H1 (cell line): Measurements from ENCODE around the gene ROBO2.

Experiments used
- ASH2L ChIP-seq: fragments of 200-600, 300-600 bp; sonication (generic); IDR thresholded peaks from one replicate; pipeline ENCODE4 v1.7.1; 2017; ENCODE audit warnings: low read length
- CHD2 ChIP-seq: IDR thresholded peaks from 2 replicates; pipeline ENCODE4 v1.6.1; 2012; ENCODE audit warnings: low read length, improper control_type of control experiment
- EZH2 ChIP-seq: fragments of 200-600 bp; sonication (generic); IDR thresholded peaks from 2 replicates; pipeline ENCODE4 v1.7.1; 2012; ENCODE audit warnings: low read depth, mild to moderate bottlenecking, moderate library complexity, low read length, inconsistent platforms; ENCODE audit not compliant: severe bottlenecking
- NRF1 ChIP-seq: IDR thresholded peaks from 2 replicates; pipeline ENCODE4 v1.6.1; 2011; ENCODE audit warnings: mild to moderate bottlenecking, low read depth, low read length, improper control_type of control experiment
- RAD21 ChIP-seq, 2 experiments: IDR thresholded peaks in 1 of 2; conservative IDR thresholded peaks in 1 of 2; 2 replicates each; pipeline ENCODE4 v1.6.1; 2011; ENCODE audit warnings: low read depth in 2 of 2, low read length in 2 of 2, improper control_type of control experiment in 1 of 2, inconsistent platforms in 1 of 2, mild to moderate bottlenecking in 1 of 2, moderate library complexity in 1 of 2
- RBBP5 ChIP-seq: IDR thresholded peaks from 2 replicates; pipeline ENCODE4 v1.7.1; 2012; ENCODE audit warnings: low read depth, mild to moderate bottlenecking, inconsistent platforms, low read length, moderate library complexity, borderline replicate concordance
- TCF12 ChIP-seq: IDR thresholded peaks from 2 replicates; pipeline ENCODE4 v1.6.1; 2011; ENCODE audit warnings: low read depth, mild to moderate bottlenecking, low read length
- TEAD4 ChIP-seq: IDR thresholded peaks from 2 replicates; pipeline ENCODE4 v1.6.1; 2012; ENCODE audit warnings: low read depth, low read length, inconsistent platforms, mixed read lengths
- TF ChIP-seq, protein P1 (sequence below), 3 experiments: IDR thresholded peaks; 1 replicate in 2 of 3; 2 replicates in 1 of 3; pipeline versions ENCODE4 v1.5.1 to v1.6.1; 2011; ENCODE audit warnings: low read length in 3 of 3, mild to moderate bottlenecking in 3 of 3, inconsistent platforms in 2 of 3, low read depth in 1 of 3, moderate library complexity in 1 of 3; ENCODE audit not compliant: insufficient read depth in 1 of 3; ENCODE audit errors: control extremely low read depth in 1 of 3
- TF ChIP-seq, protein P2 (sequence below): IDR thresholded peaks from 2 replicates; pipeline ENCODE4 v1.6.1; 2012; ENCODE audit warnings: low read length, inconsistent platforms

DNA sequence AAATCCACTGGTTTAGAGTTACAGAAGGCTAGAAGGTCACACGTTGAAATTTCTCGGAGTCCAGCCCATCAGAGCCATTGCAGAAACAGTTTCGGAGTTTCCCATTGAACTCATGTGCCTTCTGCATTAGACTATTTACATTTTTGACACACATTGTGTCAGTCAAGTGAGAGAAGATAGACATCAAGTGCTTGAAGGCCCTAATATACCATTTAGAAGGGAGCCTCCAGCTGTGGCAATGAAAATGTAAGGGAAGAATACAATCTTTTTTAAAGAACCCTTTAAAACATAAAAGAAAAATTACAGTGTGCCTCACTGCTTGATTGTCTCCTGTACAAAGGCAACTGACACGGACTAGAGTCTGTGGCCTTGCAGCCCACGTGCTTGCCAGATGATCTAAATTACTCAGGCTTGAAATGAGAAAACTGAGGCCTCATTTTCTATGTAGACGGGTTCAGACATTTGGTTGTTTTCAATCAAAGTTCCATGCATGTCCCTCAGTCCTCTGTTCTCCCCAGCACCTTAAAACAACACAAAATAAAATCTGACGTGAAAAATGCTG is 650.5 kb downstream of the ROBO2 start:
- TF ChIP-seq NRF1 (no peak), EZH2 (no peak), RAD21 (IDR thresholded peaks at IDR 0.05 in 1 of 2, conservative IDR thresholded peaks at IDR 0.05 in 1 of 2; ENCODE audit: low read depth in 2 of 2, low read length in 2 of 2) (no peak), RBBP5 (no peak), TCF12 (no peak), TEAD4 (no peak), ASH2L (no peak), CHD2 (no peak)
- TF ChIP-seq, protein P1, sequence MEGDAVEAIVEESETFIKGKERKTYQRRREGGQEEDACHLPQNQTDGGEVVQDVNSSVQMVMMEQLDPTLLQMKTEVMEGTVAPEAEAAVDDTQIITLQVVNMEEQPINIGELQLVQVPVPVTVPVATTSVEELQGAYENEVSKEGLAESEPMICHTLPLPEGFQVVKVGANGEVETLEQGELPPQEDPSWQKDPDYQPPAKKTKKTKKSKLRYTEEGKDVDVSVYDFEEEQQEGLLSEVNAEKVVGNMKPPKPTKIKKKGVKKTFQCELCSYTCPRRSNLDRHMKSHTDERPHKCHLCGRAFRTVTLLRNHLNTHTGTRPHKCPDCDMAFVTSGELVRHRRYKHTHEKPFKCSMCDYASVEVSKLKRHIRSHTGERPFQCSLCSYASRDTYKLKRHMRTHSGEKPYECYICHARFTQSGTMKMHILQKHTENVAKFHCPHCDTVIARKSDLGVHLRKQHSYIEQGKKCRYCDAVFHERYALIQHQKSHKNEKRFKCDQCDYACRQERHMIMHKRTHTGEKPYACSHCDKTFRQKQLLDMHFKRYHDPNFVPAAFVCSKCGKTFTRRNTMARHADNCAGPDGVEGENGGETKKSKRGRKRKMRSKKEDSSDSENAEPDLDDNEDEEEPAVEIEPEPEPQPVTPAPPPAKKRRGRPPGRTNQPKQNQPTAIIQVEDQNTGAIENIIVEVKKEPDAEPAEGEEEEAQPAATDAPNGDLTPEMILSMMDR (IDR thresholded peaks at IDR 0.05; ENCODE audit: control extremely low read depth in 1 of 3, insufficient read depth in 1 of 3, low read depth in 1 of 3, low read length in 3 of 3) = no peak
- TF ChIP-seq, protein P2, sequence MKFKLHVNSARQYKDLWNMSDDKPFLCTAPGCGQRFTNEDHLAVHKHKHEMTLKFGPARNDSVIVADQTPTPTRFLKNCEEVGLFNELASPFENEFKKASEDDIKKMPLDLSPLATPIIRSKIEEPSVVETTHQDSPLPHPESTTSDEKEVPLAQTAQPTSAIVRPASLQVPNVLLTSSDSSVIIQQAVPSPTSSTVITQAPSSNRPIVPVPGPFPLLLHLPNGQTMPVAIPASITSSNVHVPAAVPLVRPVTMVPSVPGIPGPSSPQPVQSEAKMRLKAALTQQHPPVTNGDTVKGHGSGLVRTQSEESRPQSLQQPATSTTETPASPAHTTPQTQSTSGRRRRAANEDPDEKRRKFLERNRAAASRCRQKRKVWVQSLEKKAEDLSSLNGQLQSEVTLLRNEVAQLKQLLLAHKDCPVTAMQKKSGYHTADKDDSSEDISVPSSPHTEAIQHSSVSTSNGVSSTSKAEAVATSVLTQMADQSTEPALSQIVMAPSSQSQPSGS = no peak
